OCI-LY3 (cell line): ENCODE results near the gene TBC1D7.

Experiments used
- H2AFZ ChIP-seq: fragments of 200-600, 300-600 bp; shearing (Covaris generic); 2 replicates; pipeline ENCODE4 v1.6.0; 2014; ENCODE audit warnings: antibody characterized with exemption, low read depth, low read length
- H3K27ac ChIP-seq: fragments of 200-600, 300-600 bp; sonication (generic); 2 replicates; pipeline ENCODE4 v1.5.1; 2014; ENCODE audit warnings: mild to moderate bottlenecking, low read length, moderate library complexity, mixed read lengths
- H3K27me3 ChIP-seq: fragments of 200-600, 300-600 bp; sonication (generic); 2 replicates; pipeline ENCODE4 v1.6.1; 2014; ENCODE audit warnings: low read depth, low read length, mixed read lengths
- H3K36me3 ChIP-seq: fragments of 200-600, 300-600 bp; sonication (generic); replicated peaks from 2 replicates; pipeline ENCODE3; 2014; ENCODE audit warnings: low read depth, low read length, mixed read lengths
- H3K4me1 ChIP-seq: fragments of 300-600, 200-600 bp; sonication (generic); 2 replicates; pipeline ENCODE4 v1.6.1; 2014; ENCODE audit warnings: low read length, mixed read lengths
- H3K4me2 ChIP-seq: fragments of 200-600, 300-600 bp; sonication (generic); 2 replicates; pipeline ENCODE4 v1.6.1; 2014; ENCODE audit warnings: low read length, mixed read lengths
- H3K4me3 ChIP-seq: fragments of 300-600, 200-600 bp; sonication (generic); 2 replicates; pipeline ENCODE4 v1.5.1; 2014; ENCODE audit warnings: antibody characterized with exemption, mild to moderate bottlenecking, low read length, moderate library complexity
- H3K79me2 ChIP-seq: fragments of 300-600, 200-600 bp; shearing (Covaris generic); 2 replicates; pipeline ENCODE4 v1.6.1; 2014; ENCODE audit warnings: mild to moderate bottlenecking, low read length, mixed read lengths
- H3K9ac ChIP-seq: fragments of 300-600, 200-600 bp; shearing (Covaris generic); 2 replicates; pipeline ENCODE4 v1.6.0; 2014; ENCODE audit warnings: mild to moderate bottlenecking, low read length, moderate library complexity
- H3K9me3 ChIP-seq: fragments of 200-600, 300-600 bp; shearing (Covaris generic); 2 replicates; pipeline ENCODE4 v1.6.1; 2014; ENCODE audit warnings: low read length, mixed read lengths; ENCODE audit not compliant: insufficient read depth
- H4K20me1 ChIP-seq: fragments of 200-600, 300-600 bp; sonication (generic); 2 replicates; pipeline ENCODE4 v1.6.1; 2016; ENCODE audit warnings: low read length, mixed read lengths; ENCODE audit not compliant: insufficient read depth
- CTCF ChIP-seq: fragments of 200-600, 300-600 bp; sonication (generic); IDR thresholded peaks from 2 replicates; pipeline ENCODE4 v1.5.1; 2014; ENCODE audit warnings: antibody characterized with exemption, low read length, low read depth
- EZH2phosphoT487 ChIP-seq: fragments of 200-600 bp; shearing (Covaris generic); IDR thresholded peaks from 2 replicates; pipeline ENCODE4 v1.6.1; 2018; ENCODE audit warnings: antibody characterized with exemption, mixed run types, low read depth

The TBC1D7 gene

GRCh38 chr6:13268913-13269518 is 59.3 kb downstream of the TBC1D7 start:
- TF ChIP-seq EZH2phosphoT487 (no peak), CTCF (no peak)
- Histone ChIP-seq H3K4me1 (peaks cover 16% of the 10 kb centered on the region), H2AFZ (no peak overlapping the region), H3K4me2 (no peak overlapping the region), H3K36me3 (peaks cover 4% of the 10 kb centered on the region), H3K79me2 (peaks cover 13% of the 10 kb centered on the region), H4K20me1 (no peaks in the 10 kb centered on the region), H3K4me3 (no peak overlapping the region), H3K9ac (no peak overlapping the region), H3K27me3 (no peaks in the 10 kb centered on the region; the same call in 1 of the 2 replicates), H3K9me3 (no peaks in the 10 kb centered on the region), H3K27ac (no peak overlapping the region)

GRCh38 chr6:13267142-13267651 is 61.1 kb downstream of the TBC1D7 start:
- no peak overlapping the region for H2AFZ ChIP-seq
- H3K27me3 ChIP-seq = no peaks in the 10 kb centered on the region; the same call in 1 of the 2 replicates
- no peaks in the 10 kb centered on the region for H3K36me3 ChIP-seq
- H3K9me3 ChIP-seq = no peaks in the 10 kb centered on the region
- no peak overlapping the region for H3K4me3 ChIP-seq
- no peak for TF ChIP-seq CTCF
- TF ChIP-seq EZH2phosphoT487 = no peak
- no peak overlapping the region for H3K27ac ChIP-seq
- H3K4me2 ChIP-seq = no peak overlapping the region
- peaks cover 32% of the 10 kb centered on the region for H3K4me1 ChIP-seq
- H3K9ac ChIP-seq = no peak overlapping the region
- no peaks in the 10 kb centered on the region for H4K20me1 ChIP-seq
- no peaks in the 10 kb centered on the region; the same call in 1 of the 2 replicates for H3K79me2 ChIP-seq

- no peak overlapping the region for H3K27ac ChIP-seq
- H3K36me3 ChIP-seq = no peaks in the 10 kb centered on the region
- H3K79me2 ChIP-seq = no peaks in the 10 kb centered on the region
- H4K20me1 ChIP-seq = no peaks in the 10 kb centered on the region
- no peak overlapping the region for H2AFZ ChIP-seq
- TF ChIP-seq CTCF = no peak
- TF ChIP-seq EZH2phosphoT487 = no peak
- H3K9ac ChIP-seq = no peak overlapping the region
- H3K4me1 ChIP-seq = peaks cover 60% of the 10 kb centered on the region
- no peaks in the 10 kb centered on the region for H3K9me3 ChIP-seq
- H3K4me2 ChIP-seq = no peak overlapping the region
- no peaks in the 10 kb centered on the region; the same call in 1 of the 2 replicates for H3K27me3 ChIP-seq
- no peak overlapping the region for H3K4me3 ChIP-seq
Observed at GRCh38 chr6:13263669-13264068, 64.7 kb downstream of the TBC1D7 start.

- H3K27me3 ChIP-seq = no peaks in the 10 kb centered on the region; the same call in 1 of the 2 replicates
- no peaks in the 10 kb centered on the region for H4K20me1 ChIP-seq
- TF ChIP-seq EZH2phosphoT487 (no peak), CTCF (no peak)
- peak overlapping the region; percentile 73 for H3K4me2 ChIP-seq
- H2AFZ ChIP-seq = no peak overlapping the region
- H3K9me3 ChIP-seq = no peaks in the 10 kb centered on the region
- peaks cover 64% of the 10 kb centered on the region for H3K4me1 ChIP-seq
- no peaks in the 10 kb centered on the region for H3K79me2 ChIP-seq
- peak overlapping the region; percentile 53; the same call in 1 of the 2 replicates for H3K4me3 ChIP-seq
- no peaks in the 10 kb centered on the region for H3K36me3 ChIP-seq
- H3K9ac ChIP-seq = peak overlapping the region; percentile 13; the same call in 1 of the 2 replicates
- H3K27ac ChIP-seq = peak overlapping the region; percentile 69
Observed at GRCh38 chr6:13262302-13263230, 65.8 kb downstream of the TBC1D7 start.
